Measurements from ENCODE around the gene LPP. TPM values are rescaled to one million over a fixed set of nuclear protein-coding genes. Genes with fewer than 3 reads are reported as not detected.

The LPP gene
- total RNA-seq, 1 experiment from 2014 or later = 148 TPM

GRCh38 chr3:188539037-188539436 is 385.1 kb downstream of the LPP start:
- ChIA-PET POLR2A (ENCODE audit: unreplicated experiment) (no interaction called here), CTCF (no interaction called here)
- Histone ChIP-seq H2AFZ (no peak overlapping the region), H3K36me3 (ENCODE audit: low read depth) (no peaks in the 10 kb centered on the region), H3K4me3 (no peak overlapping the region), H3K4me2 (no peak overlapping the region), H4K20me1 (ENCODE audit: insufficient read depth) (no peaks in the 10 kb centered on the region), H3K9me3 (ENCODE audit: insufficient read depth, low read depth) (no peaks in the 10 kb centered on the region), H3K27ac (no peak overlapping the region), H3K79me2 (ENCODE audit: low read depth) (no peaks in the 10 kb centered on the region), H3F3A (ENCODE audit: insufficient read depth, low read depth) (no peaks in the 10 kb centered on the region), H3K27me3 (ENCODE audit: insufficient read depth, low read depth) (no peaks in the 10 kb centered on the region), H3K4me1 (replicated peaks; ENCODE audit: insufficient read depth) (no peaks in the 10 kb centered on the region), H3K9me2 (ENCODE audit: insufficient read depth) (no peaks in the 10 kb centered on the region)
- intact Hi-C loops (cut with micrococcal nuclease; ENCODE audit: unreplicated experiment) = no loop called here
- BruUV-seq (replicated peaks) = no TSS peak
- TF ChIP-seq EZH2 (IDR thresholded peaks at IDR 0.05; ENCODE audit: low read depth) = no peak
- TF ChIP-seq CTCF (conservative IDR thresholded peaks at IDR 0.05) = no peak
- no peak for DNase-seq

GRCh38 chr3:188539631-188540194 is 385.8 kb downstream of the LPP start:
- POLR2A ChIA-PET (ENCODE audit: unreplicated experiment) = no interaction called here
- no peaks in the 10 kb centered on the region for H3K9me2 ChIP-seq (ENCODE audit: insufficient read depth)
- H3K36me3 ChIP-seq (ENCODE audit: low read depth) = no peaks in the 10 kb centered on the region
- no peaks in the 10 kb centered on the region for H3F3A ChIP-seq (ENCODE audit: insufficient read depth, low read depth)
- H2AFZ ChIP-seq = no peak overlapping the region
- H3K9me3 ChIP-seq (ENCODE audit: insufficient read depth, low read depth) = no peaks in the 10 kb centered on the region
- BruUV-seq (replicated peaks) = no TSS peak
- no peaks in the 10 kb centered on the region for H3K27me3 ChIP-seq (ENCODE audit: insufficient read depth, low read depth)
- H3K4me1 ChIP-seq (replicated peaks; ENCODE audit: insufficient read depth) = no peaks in the 10 kb centered on the region
- H4K20me1 ChIP-seq (ENCODE audit: insufficient read depth) = no peaks in the 10 kb centered on the region
- DNase-seq = no peak
- intact Hi-C loops (cut with micrococcal nuclease; ENCODE audit: unreplicated experiment) = no loop called here
- H3K4me3 ChIP-seq = no peak overlapping the region
- CTCF ChIA-PET = no interaction called here
- no peak for TF ChIP-seq CTCF (conservative IDR thresholded peaks at IDR 0.05)
- TF ChIP-seq EZH2 (IDR thresholded peaks at IDR 0.05; ENCODE audit: low read depth) = no peak
- no peaks in the 10 kb centered on the region for H3K79me2 ChIP-seq (ENCODE audit: low read depth)
- H3K4me2 ChIP-seq = no peak overlapping the region
- H3K27ac ChIP-seq = no peak overlapping the region

- Histone ChIP-seq H4K20me1 (ENCODE audit: insufficient read depth) (no peaks in the 10 kb centered on the region), H3K9me2 (ENCODE audit: insufficient read depth) (no peaks in the 10 kb centered on the region), H3K36me3 (ENCODE audit: low read depth) (no peaks in the 10 kb centered on the region), H3K4me1 (replicated peaks; ENCODE audit: insufficient read depth) (peaks cover 11% of the 10 kb centered on the region), H3K27ac (no peak overlapping the region), H3K4me3 (no peak overlapping the region), H3K79me2 (ENCODE audit: low read depth) (no peaks in the 10 kb centered on the region), H3F3A (ENCODE audit: insufficient read depth, low read depth) (no peaks in the 10 kb centered on the region), H3K9me3 (ENCODE audit: insufficient read depth, low read depth) (no peaks in the 10 kb centered on the region), H2AFZ (no peak overlapping the region), H3K4me2 (no peak overlapping the region), H3K27me3 (ENCODE audit: insufficient read depth, low read depth) (no peaks in the 10 kb centered on the region)
- CTCF ChIA-PET = no interaction called here
- DNase-seq = no peak
- BruUV-seq (replicated peaks) = no TSS peak
- intact Hi-C loops (cut with micrococcal nuclease; ENCODE audit: unreplicated experiment) = no loop called here
- POLR2A ChIA-PET (ENCODE audit: unreplicated experiment) = interaction anchor here (0.5 kb wide), 1 partner anchor 193 kb away, joined by 3 read pairs; no protein-coding TSS in a partner anchor
- TF ChIP-seq CTCF (conservative IDR thresholded peaks at IDR 0.05) (no peak), EZH2 (IDR thresholded peaks at IDR 0.05; ENCODE audit: low read depth) (no peak)
These were observed 388.2 kb downstream of the LPP start for GRCh38 chr3:188542196-188542595.

Measured in PC-9 (cell line).